Renal cortical epithelial cell (primary cell): ENCODE data around the gene MLKL. TPM values are rescaled to one million over a fixed set of nuclear protein-coding genes. Genes with fewer than 3 reads are reported as not detected.
"Not testable (repeated sequence)": the region's sequence is repeated elsewhere in the genome, so short reads cannot be mapped to it uniquely, and the experiment has no call there.

Source experiments
- DNase-seq: peaks from one replicate; pipeline ENCODE4 v3.0.0-alpha.2; 2011; ENCODE audit warnings: low read depth
- total RNA-seq: library from RNA; depleted of rRNA; stranded (reverse); fragments of >200 nt; gene quantifications from 2 replicates; pipeline ENCODE4 v1.2.3, GENCODE V29; 2014

MLKL gene
- total RNA-seq, 1 donor from 2014 or later: 11.8 TPM

DNA sequence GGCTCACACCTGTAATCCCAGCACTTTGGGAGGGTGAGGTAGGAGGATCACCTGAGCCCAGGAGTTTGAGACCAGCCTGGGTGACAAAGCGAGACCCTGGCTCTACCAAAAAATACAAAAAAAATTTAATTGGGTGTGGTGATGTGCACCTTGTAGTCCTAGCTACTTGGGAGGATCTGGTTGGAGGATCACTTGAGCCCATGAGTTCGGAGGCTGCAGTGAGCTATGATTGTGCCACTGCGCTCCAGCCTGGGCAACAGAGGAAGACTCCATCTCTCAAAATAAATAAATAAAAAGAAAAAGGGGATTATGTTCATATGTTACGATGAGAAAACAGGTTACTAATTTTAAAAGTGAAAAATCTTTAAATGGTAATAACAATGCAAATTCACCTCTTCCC lies 996 bp downstream of the MLKL start:
- DNase-seq: no peak

- peak; percentile 18 for DNase-seq
Measured at GRCh38 chr16:74698222-74698621, 2.4 kb downstream of the MLKL start.

DNA sequence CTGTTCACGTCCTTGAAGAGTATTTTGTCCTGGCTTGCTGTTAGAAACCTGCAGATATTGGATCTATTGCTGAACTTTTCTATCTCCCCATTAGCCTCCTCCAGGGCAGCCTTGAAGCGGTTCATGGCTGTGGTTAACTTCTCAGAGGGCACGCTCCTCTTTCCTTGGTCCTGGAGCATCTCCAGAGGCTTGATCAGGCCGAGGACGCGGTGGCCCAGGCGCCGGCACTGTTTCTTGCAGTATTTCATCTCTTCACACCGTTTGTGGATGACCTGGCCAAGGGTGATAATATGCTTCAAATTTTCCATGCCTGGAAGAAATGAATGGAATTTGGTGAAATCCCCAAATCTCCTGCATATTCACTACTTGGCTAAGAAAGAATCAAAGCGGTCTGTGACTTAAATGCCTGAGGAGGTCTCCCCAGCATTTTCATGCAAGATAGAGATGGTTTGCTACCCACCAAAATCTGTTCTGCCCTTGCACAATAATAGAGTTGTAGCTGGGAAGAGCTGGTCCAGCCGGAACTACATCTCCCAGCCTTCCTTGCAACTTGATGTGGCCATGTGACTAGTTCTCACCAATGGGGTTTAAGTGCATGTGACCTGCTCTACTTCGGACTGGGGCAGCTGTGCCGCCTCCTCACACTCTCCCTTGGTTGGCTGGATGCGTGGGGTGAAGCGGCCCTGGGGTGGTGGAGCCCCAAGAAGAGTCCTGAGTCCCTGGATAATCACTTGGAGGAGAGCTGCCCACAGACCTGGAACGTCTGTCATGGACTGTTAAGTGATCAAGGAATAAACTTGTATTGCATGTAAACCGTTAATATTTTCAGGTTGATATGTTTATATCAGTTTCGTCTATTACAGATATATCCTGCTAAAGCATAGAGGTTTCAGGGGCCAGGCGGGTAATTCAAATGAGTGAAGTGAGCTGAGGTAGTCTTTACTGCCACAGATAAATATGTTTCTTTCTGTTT lies 4.9 kb downstream of the MLKL start:
- peak; percentile 93 for DNase-seq

GRCh38 chr16:74691093-74691855 lies 9.4 kb downstream of the MLKL start:
- DNase-seq: peak; percentile 13

- no peak for DNase-seq
Measured at GRCh38 chr16:74682556-74682955, 18.1 kb downstream of the MLKL start.

DNA sequence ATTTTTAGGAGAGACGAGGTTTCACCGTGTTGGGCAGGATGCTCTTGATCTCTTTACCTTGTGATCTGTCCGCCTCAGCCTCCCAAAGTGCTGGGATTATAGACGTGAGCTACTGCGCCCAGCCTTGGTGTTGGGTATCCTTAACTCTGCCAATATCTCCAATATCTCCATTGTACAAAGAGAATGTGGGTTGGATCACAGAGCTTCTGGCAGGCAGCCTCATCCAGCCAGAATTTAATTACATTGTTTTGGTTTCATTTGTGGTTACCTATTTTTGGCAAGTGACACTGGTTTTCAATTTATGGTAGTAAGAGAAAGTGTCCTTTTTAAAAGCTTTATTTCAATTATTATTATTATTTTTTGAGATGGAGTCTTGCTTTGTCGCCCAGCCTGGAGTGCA lies 20.0 kb downstream of the MLKL start:
- DNase-seq: no peak

DNA sequence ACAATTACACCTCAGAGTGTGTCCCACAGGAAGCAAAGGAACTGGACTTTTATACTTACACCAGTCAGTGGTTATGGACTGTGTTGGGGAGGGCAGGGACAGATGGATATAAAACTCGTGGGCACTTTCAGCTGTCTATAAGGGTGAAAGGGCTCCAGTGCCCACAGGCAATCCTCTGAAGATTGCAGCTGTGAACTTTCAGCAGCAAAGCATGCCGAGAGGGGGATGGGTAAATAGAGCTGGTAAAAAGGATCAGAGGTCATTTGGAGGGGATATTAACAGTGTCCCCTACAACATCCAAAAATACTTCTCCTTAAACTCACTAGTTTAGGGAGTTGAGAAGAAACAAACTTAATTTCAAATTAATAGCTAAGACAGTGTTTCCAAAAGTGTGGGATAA lies 20.7 kb downstream of the MLKL start:
- no peak for DNase-seq

- no peak for DNase-seq
Measured at GRCh38 chr16:74677868-74678267, 22.8 kb downstream of the MLKL start.

GRCh38 chr16:74673876-74674275 lies 26.8 kb downstream of the MLKL start:
- DNase-seq: no peak

DNA sequence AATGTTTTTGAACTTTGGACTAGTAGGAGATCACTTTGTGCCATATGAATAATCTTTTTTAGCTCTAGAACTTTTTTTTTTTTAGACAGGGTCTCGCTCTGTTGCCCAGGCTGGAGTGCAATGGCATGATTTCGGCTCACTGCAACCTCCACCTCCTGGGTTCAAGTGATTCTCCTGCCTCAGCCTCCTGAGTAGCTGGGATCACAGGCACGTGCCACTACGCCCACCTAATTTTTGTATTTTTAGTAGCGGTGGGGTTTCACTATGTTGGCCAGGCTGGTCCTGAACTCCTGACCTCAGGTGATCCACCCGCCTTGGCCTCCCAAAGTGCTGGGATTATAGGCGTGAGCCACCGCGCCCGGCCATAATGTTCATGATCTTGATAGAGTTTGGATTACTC lies 31.8 kb downstream of the MLKL start:
- DNase-seq: not testable (repeated sequence)

DNA sequence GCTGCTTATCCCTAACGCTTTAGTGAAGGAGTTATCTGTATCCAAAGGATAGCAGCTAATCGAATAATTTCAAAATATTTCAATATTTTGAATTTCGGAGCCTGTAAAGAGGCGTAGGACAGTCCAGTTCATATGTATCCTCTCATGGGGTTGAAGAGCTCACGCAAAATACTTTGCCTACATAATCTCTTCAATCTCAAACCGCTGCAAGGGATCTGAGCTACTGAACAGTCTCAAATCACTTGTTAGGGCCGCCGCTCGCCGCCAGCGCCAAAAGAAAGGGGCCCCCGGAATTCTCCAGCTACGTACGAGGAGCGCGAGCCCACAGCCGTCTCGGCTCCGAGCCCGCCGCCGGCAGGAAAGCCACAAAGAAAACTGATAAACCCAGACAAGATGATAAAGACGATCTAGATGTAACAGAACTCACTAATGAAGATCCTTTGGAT lies 33.4 kb downstream of the MLKL start:
- DNase-seq: peak; percentile 7

- DNase-seq: peak; percentile 98
Measured at GRCh38 chr16:74666425-74667254, 34.0 kb downstream of the MLKL start, which contains the start of gene RFWD3. RFWD3 (minus strand) TSS chr16:74666877; CDS start chr16:74661449, 5,428 bp downstream.

GRCh38 chr16:74666010-74666421 lies 34.6 kb downstream of the MLKL start:
- DNase-seq: no peak

GRCh38 chr16:74661064-74661463 lies 39.6 kb downstream of the MLKL start:
- DNase-seq: no peak

GRCh38 chr16:74660383-74660782 lies 40.3 kb downstream of the MLKL start:
- no peak for DNase-seq

GRCh38 chr16:74659041-74659440 lies 41.6 kb downstream of the MLKL start:
- no peak for DNase-seq

DNA sequence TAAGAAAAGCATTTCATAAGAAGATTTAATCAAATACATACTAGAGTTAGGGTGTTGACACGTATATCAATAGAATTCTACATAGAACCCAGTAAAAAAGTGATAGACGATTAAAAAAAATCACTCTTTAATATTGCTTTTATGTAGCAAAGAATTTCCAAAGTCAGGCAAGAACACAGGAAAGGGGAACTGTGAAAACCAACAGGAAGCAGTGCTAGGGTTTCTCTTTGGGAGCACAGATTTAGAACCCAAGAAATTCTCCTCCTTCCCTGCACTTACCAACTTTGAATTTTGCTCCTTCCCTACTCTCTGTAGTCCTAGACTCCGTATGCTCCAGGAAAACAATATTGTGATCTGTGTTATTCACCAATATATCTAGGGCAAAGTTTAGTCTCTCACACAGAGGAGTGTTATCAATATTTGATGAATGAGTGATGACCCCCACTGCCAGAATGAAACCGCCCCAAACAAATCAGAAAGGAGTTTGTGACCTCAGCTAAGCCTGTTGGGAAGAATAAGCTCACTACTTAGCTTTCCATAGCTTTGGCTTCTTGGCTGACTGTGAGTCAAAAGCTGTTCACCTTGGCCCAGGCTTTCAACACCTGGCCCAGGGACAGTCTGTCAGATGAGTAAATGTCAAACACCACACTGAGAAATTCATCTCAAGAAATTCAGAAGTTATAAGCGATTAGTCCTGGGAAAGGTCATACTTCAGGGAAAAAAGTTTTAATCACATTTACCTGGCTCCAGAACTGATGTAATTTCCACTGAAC lies 42.6 kb downstream of the MLKL start:
- no peak for DNase-seq

DNA sequence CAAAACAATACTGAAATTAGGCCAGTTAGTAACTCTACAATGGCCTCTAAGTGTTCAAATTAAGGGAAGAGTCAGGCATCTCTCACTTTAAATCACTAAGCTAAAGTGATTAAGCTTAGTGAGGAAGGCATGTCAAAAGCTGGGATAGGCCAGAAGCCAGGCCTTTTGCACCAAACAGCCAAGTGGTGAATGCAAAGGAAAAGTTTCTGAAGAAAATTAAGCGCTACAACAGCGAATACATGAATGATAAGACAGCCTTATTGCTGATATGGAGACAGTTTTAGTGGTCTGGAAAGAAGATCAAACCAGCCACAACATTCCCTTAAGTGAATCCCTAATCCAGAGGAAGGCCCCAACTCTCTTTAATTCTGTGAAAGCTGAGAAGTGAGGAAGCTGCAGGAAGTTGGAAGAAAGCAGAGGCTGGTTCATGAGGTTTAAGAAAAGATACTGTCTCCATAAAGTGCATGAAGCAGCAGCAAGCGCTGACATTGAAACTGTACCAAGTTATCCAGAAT lies 46.1 kb downstream of the MLKL start:
- DNase-seq: no peak

- DNase-seq: peak; percentile 16
Measured at GRCh38 chr16:74652883-74653282, 47.8 kb downstream of the MLKL start.

DNA sequence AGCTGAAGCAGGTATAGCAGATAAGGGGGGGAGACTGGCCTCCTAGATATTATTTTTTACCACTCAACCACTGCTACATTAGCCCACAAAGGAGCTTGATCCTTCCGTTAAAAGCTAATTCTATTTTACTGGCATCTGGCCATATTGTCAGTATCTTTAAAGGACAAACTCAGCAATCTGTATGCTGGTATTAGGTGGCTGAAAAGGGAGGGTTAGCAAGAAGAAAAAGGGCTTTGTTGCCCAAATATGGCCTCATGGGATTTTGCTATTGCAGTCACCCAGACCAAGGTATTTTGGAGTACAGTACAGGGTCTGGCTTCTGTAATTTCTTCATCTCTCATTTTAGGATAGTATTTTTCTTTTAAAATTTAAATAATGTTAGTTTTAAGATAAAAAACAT lies 48.4 kb downstream of the MLKL start:
- DNase-seq: no peak

DNA sequence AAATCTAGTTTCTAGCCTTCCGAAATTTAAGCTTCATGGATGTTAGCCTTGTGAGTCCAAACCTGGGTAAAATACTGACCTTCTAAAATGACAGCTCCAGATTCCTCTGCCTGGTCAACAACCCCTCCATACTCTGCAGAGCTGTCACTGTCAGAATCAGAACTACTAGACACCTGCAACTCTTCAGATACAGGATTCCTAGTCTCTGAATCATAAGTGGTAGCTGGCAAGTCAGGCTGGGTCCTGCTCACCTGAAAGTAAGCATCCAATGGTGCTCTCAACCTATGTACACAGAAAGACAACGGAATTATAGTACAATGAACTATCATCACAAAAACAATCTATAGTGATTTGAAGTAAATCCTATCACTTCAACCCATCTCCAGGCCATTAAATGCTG lies 48.8 kb downstream of the MLKL start:
- no peak for DNase-seq
